ENCODE measurements around the gene SOX21. TPM values are rescaled to one million over a fixed set of nuclear protein-coding genes. Genes with fewer than 3 reads are reported as not detected.
A peak's percentile ranks its signal among the peaks of the same experiment; 100 is the strongest.

The SOX21 gene
- total and polyA plus RNA-seq, 2 donors (not counting 1 experiment from before 2014, with no cell fraction given), result not detected

GRCh38 chr13:94710065-94710781 lies 2.1 kb downstream of the SOX21 start:
- Mint-ChIP-seq H3K9me3 (ENCODE audit: insufficient read depth) (no peaks in the 10 kb centered on the region), H3K27me3 (peaks cover 65% of the 10 kb centered on the region), H3K4me1 (peaks cover 22% of the 10 kb centered on the region), H3K27ac (no peak overlapping the region), H3K4me3 (peak overlapping the region; percentile 70)
- DNase-seq (peak; percentile 17), ATAC-seq (ENCODE audit: low read depth) (no peak)
- no peak overlapping the region for H3K9ac ChIP-seq (ENCODE audit: low read length)
- ChIA-PET CTCF (no interaction called here), POLR2A (no interaction called here)
- no peak overlapping the region for H2AFZ ChIP-seq (ENCODE audit: insufficient read depth, low read depth, low read length, poor library complexity, severe bottlenecking)
- intact Hi-C loops (cut with micrococcal nuclease), result no loop called here
- no peak overlapping the region for H3K27ac ChIP-seq (ENCODE audit: low read length in 2 of 2)
- no peak overlapping the region for H3K4me2 ChIP-seq (replicated peaks; ENCODE audit: low read depth, low read length, poor library complexity, severe bottlenecking)
- no peak overlapping the region for H3K4me3 ChIP-seq (ENCODE audit: control extremely low read depth in 1 of 5, extremely low read depth in 1 of 5, insufficient read depth in 1 of 5, low read depth in 2 of 5, low read length in 4 of 5)
- WGBS (ENCODE audit: insufficient coverage), result 23% methylated on average over 5 of the region's 18 CpGs
- no peaks in the 10 kb centered on the region for H4K20me1 ChIP-seq (ENCODE audit: control insufficient read depth, insufficient read depth, low read length, poor library complexity, severe bottlenecking)
- peaks cover 19 to 44% of the 10 kb centered on the region in 2 donors for H3K4me1 ChIP-seq (ENCODE audit: control insufficient read depth in 2 of 2, insufficient read depth in 2 of 2, low read length in 2 of 2)
- no peaks in the 10 kb centered on the region for H3K36me3 ChIP-seq (replicated peaks in 1 of 2; ENCODE audit: control extremely low read depth in 1 of 2, control insufficient read depth in 1 of 2, extremely low read depth in 1 of 2, insufficient read depth in 2 of 2, low read length in 1 of 2)
- peaks cover 0 to 24% (median 0%) of the 10 kb centered on the region in 3 donors for H3K9me3 ChIP-seq (ENCODE audit: control extremely low read depth in 1 of 3, control insufficient read depth in 2 of 3, insufficient read depth in 1 of 3, low read length in 2 of 3)
- no peaks in the 10 kb centered on the region for H3K79me2 ChIP-seq (ENCODE audit: control insufficient read depth, insufficient read depth, low read length)
- peak; percentile 54 for TF ChIP-seq EZH2 (IDR thresholded peaks at IDR 0.05; ENCODE audit: borderline replicate concordance, insufficient read depth, low read depth, low read length, poor library complexity, severe bottlenecking)
- TF ChIP-seq CTCF (IDR thresholded peaks at IDR 0.05), result no peak
- H3K27me3 ChIP-seq (replicated peaks in 1 of 4; ENCODE audit: control extremely low read depth in 1 of 4, control insufficient read depth in 3 of 4, insufficient read depth in 4 of 4, low read length in 3 of 4), result peaks cover 0 to 75% (median 60%) of the 10 kb centered on the region in 4 experiments
